ENCODE results near the gene SIX3.

GRCh38 chr2:44962176-44962695, 20.7 kb downstream of the SIX3 start:
- TF ChIP-seq CTCF (conservative IDR thresholded peaks at IDR 0.05; ENCODE audit: low read depth in 2 of 2) (no peak), EZH2 (IDR thresholded peaks at IDR 0.05; ENCODE audit: low read depth, unreplicated experiment) (no peak), CREB1 (CRISPR knock-in tag; IDR thresholded peaks at IDR 0.05; ENCODE audit: low read depth) (no peak), REST (IDR thresholded peaks at IDR 0.05; ENCODE audit: unreplicated experiment) (no peak), POLR2AphosphoS5 (IDR thresholded peaks at IDR 0.05; ENCODE audit: low read depth) (no peak), EZH2phosphoT487 (IDR thresholded peaks at IDR 0.05; ENCODE audit: unreplicated experiment) (no peak), NANOG (IDR thresholded peaks at IDR 0.05; ENCODE audit: borderline replicate concordance) (no peak), ZNF331 (CRISPR knock-in tag; IDR thresholded peaks at IDR 0.05; ENCODE audit: low read depth) (no peak), STAT1 (IDR thresholded peaks at IDR 0.05; ENCODE audit: unreplicated experiment) (no peak), JUNB (IDR thresholded peaks at IDR 0.05; ENCODE audit: unreplicated experiment) (no peak), ZNF114 (CRISPR knock-in tag; IDR thresholded peaks at IDR 0.05) (no peak), ETS1 (IDR thresholded peaks at IDR 0.05) (no peak), ZNF462 (CRISPR knock-in tag; IDR thresholded peaks at IDR 0.05) (no peak)

Data from GM23338 (cell line).